Endothelial cell of umbilical vein (primary cell): Measurements from ENCODE around the gene PSME3IP1. TPM values are rescaled to one million over a fixed set of nuclear protein-coding genes. Genes with fewer than 3 reads are reported as not detected.

ENCODE experiments used
- BruUV-seq: library from RNA; stranded (reverse); fragments of 400-500 nt; replicated peaks from 2 replicates; lab custom pipeline; 2021; lab: Mats Ljungman, UMichigan
- CTCF ChIA-PET: fragments of 300-600, 350-600 bp; sonication (Branson Sonifier 250); formaldehyde crosslinking; loops from one replicate; lab custom pipeline; 2021; ENCODE audit warnings: antibody characterized with exemption, inconsistent platforms; lab: Charles Lee
- POLR2A ChIA-PET: fragments of 300-600, 350-600 bp; sonication (Branson Sonifier 250); formaldehyde crosslinking; loops from one replicate; lab custom pipeline; 2021; ENCODE audit warnings: antibody characterized with exemption, inconsistent platforms; lab: Charles Lee
- DNase-seq: peaks from one replicate; pipeline ENCODE4 v3.0.0-alpha.2; 2011; ENCODE audit warnings: low read depth, low spot score
- FAIRE-seq: peaks from 2 replicates; lab custom pipeline; 2011; peaks lifted over from hg19 to GRCh38; lab: Jason Lieb, UNC
- H2AFZ ChIP-seq: 2 replicates; pipeline ENCODE4 v1.6.0; 2012; ENCODE audit warnings: low read depth, low read length, control low read depth, inconsistent platforms
- H3K27ac ChIP-seq: 2 replicates; pipeline ENCODE4 v1.5.1; 2011; ENCODE audit warnings: low read depth, mild to moderate bottlenecking, control low read depth, low read length, moderate library complexity; ENCODE audit not compliant: insufficient read depth
- H3K27me3 ChIP-seq, 2 experiments: 2 replicates each; pipeline versions ENCODE4 v1.6.0 to v1.6.1; 2011; ENCODE audit warnings: low read length in 2 of 2, mixed read lengths in 1 of 2; ENCODE audit not compliant: control insufficient read depth in 2 of 2, insufficient read depth in 2 of 2
- H3K36me3 ChIP-seq, 2 experiments: 2 replicates in 1 of 2; 3 replicates in 1 of 2; pipeline ENCODE4 v1.5.1; 2011; ENCODE audit warnings: low read length in 2 of 2, mild to moderate bottlenecking in 1 of 2, moderate library complexity in 1 of 2; ENCODE audit not compliant: control insufficient read depth in 2 of 2, insufficient read depth in 2 of 2; ENCODE audit errors: extremely low read depth in 1 of 2
- H3K4me1 ChIP-seq: 3 replicates; pipeline ENCODE4 v1.5.1; 2011; ENCODE audit warnings: mild to moderate bottlenecking, low read length; ENCODE audit not compliant: control insufficient read depth, insufficient read depth; ENCODE audit errors: extremely low read depth
- H3K4me2 ChIP-seq: 2 replicates; pipeline ENCODE4 v1.6.1; 2011; ENCODE audit warnings: low read length, control low read depth, mixed read lengths; ENCODE audit not compliant: insufficient read depth
- H3K4me3 ChIP-seq, 3 experiments: fragments of 200-600 bp in 1 of 3; sonication (generic), shearing (Covaris generic) in 1 of 3; replicated peaks in 1 of 3; 2 replicates each; pipeline ENCODE4 v1.5.1; 2011 to 2016; ENCODE audit warnings: control low read depth in 3 of 3, low read length in 3 of 3, mild to moderate bottlenecking in 2 of 3, inconsistent platforms in 1 of 3, low read depth in 1 of 3, moderate library complexity in 1 of 3; ENCODE audit not compliant: insufficient read depth in 1 of 3
- H3K79me2 ChIP-seq: 2 replicates; pipeline ENCODE4 v1.6.0; 2012; ENCODE audit warnings: low read length, inconsistent platforms; ENCODE audit not compliant: control insufficient read depth, insufficient read depth
- H3K9ac ChIP-seq: replicated peaks from 2 replicates; pipeline ENCODE3; 2011; ENCODE audit warnings: low read length, control low read depth; ENCODE audit not compliant: insufficient read depth; ENCODE audit errors: extremely low read depth
- H3K9me1 ChIP-seq: replicated peaks from 3 replicates; pipeline ENCODE4 v1.6.0; 2011; ENCODE audit warnings: mild to moderate bottlenecking, low read length; ENCODE audit not compliant: control insufficient read depth, insufficient read depth; ENCODE audit errors: extremely low read depth
- H3K9me3 ChIP-seq: replicated peaks from 2 replicates; pipeline ENCODE4 v1.5.1; 2012; ENCODE audit warnings: low read length, inconsistent platforms; ENCODE audit not compliant: control insufficient read depth, insufficient read depth
- H4K20me1 ChIP-seq: replicated peaks from 2 replicates; pipeline ENCODE3; 2011; ENCODE audit warnings: mild to moderate bottlenecking, low read length; ENCODE audit not compliant: control insufficient read depth, insufficient read depth; ENCODE audit errors: extremely low read depth
- EZH2 ChIP-seq: IDR thresholded peaks from 2 replicates; pipeline ENCODE4 v1.6.1; 2012; ENCODE audit warnings: borderline replicate concordance, low read depth, mild to moderate bottlenecking, moderate library complexity, low read length, inconsistent platforms; ENCODE audit not compliant: severe bottlenecking
- FOS ChIP-seq: IDR thresholded peaks from 2 replicates; pipeline ENCODE4 v1.6.1; 2011; ENCODE audit warnings: mild to moderate bottlenecking, low read length, moderate library complexity, borderline replicate concordance; ENCODE audit not compliant: insufficient read depth
- GATA2 ChIP-seq: IDR thresholded peaks from 2 replicates; pipeline ENCODE4 v1.7.0; 2011; ENCODE audit warnings: low read depth, mild to moderate bottlenecking, moderate library complexity, mixed read lengths, low read length; ENCODE audit not compliant: insufficient read length, insufficient read depth
- JUN ChIP-seq: IDR thresholded peaks from 2 replicates; pipeline ENCODE4 v1.6.1; 2011; ENCODE audit warnings: borderline replicate concordance, low read depth; ENCODE audit not compliant: insufficient read length, insufficient read depth
- MYC ChIP-seq: IDR thresholded peaks from one replicate; pipeline ENCODE4 v1.6.1; 2011; ENCODE audit warnings: mild to moderate bottlenecking, low read depth, low read length
- POLR2A ChIP-seq: IDR thresholded peaks from 2 replicates; pipeline ENCODE4 v1.6.1; 2012; ENCODE audit warnings: low read depth, mild to moderate bottlenecking, control low read depth, low read length
- POLR2AphosphoS5 ChIP-seq: IDR thresholded peaks from 2 replicates; pipeline ENCODE4 v1.6.1; 2012; ENCODE audit warnings: low read depth, mild to moderate bottlenecking, control low read depth, low read length, moderate library complexity; ENCODE audit not compliant: insufficient read depth
- dilution Hi-C: fragments of 300-500 bp; cut with MboI; formaldehyde crosslinking; loops from one replicate; pipeline ENCODE4 v1.15.0; 2019; ENCODE audit warnings: low sequenced_read_pairs; ENCODE audit not compliant: extremely low pct_ligation_motif_present
- intact Hi-C: fragments of 100-400 bp; cut with micrococcal nuclease; formaldehyde crosslinking; loops from one replicate; pipeline ENCODE4 v1.10.0; 2022
- polyA plus RNA-seq, 4 experiments: library from polyadenylated mRNA; depleted of rRNA in 3 of 4; stranded (reverse) in 3 of 4; unstranded in 1 of 4; fragments of >200 nt; gene quantifications; 2 replicates each; pipeline versions ENCODE4 v1.2.1 to v1.2.3, GENCODE V29; 2011 to 2012; ENCODE audit warnings: missing spikeins in 1 of 4
- total RNA-seq: library from RNA; stranded (reverse); gene quantifications from 2 replicates; pipeline ENCODE4 v1.2.3, GENCODE V29; 2021
- TF ChIP-seq, protein P1 (sequence below): IDR thresholded peaks from 2 replicates; pipeline ENCODE4 v1.6.1; 2011; ENCODE audit not compliant: insufficient read depth, insufficient read length
- TF ChIP-seq, protein P2 (sequence below), 2 donors: IDR thresholded peaks; 1 replicate in 1 of 2; 2 replicates in 1 of 2; pipeline ENCODE4 v1.5.1; 2011; ENCODE audit warnings: low read length in 2 of 2, mild to moderate bottlenecking in 2 of 2, moderate library complexity in 2 of 2, control low read depth in 1 of 2, inconsistent platforms in 1 of 2, low read depth in 1 of 2; ENCODE audit not compliant: insufficient read depth in 1 of 2; ENCODE audit errors: extremely low read depth in 1 of 2

PSME3IP1 gene
- total and polyA plus RNA-seq, 2 donors (not counting 3 experiments of a cell fraction or from before 2014, with no cell fraction given) = 86.2 to 91.8 TPM

DNA sequence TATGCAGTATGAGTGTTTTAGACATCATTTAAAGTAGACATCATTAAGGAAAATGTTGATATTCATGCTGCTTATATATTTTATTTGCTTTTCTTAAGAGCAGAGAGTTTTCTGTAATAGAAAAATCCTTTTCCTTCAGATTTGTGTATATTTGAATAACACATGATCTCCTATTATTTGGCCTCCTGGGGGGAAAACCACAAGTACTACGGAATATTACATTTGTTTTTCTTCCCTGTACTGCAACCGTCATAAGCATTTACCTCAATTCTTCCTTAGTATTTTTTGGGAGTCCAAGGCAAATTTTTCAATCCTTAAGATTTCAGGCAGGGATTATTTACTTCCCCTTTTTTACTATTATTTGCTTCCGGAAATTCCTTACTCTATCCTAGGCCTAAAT lies 6.3 kb upstream of the PSME3IP1 start:
- no peak for FAIRE-seq
- H3K4me3 ChIP-seq = no peak overlapping the region
- no peak for TF ChIP-seq JUN
- TF ChIP-seq EZH2 = no peak
- no peak for TF ChIP-seq POLR2A
- TF ChIP-seq MYC = no peak
- TF ChIP-seq GATA2 = no peak
- TF ChIP-seq, protein P1, sequence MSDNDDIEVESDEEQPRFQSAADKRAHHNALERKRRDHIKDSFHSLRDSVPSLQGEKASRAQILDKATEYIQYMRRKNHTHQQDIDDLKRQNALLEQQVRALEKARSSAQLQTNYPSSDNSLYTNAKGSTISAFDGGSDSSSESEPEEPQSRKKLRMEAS = no peak
- TF ChIP-seq FOS = no peak
- TF ChIP-seq, protein P2, sequence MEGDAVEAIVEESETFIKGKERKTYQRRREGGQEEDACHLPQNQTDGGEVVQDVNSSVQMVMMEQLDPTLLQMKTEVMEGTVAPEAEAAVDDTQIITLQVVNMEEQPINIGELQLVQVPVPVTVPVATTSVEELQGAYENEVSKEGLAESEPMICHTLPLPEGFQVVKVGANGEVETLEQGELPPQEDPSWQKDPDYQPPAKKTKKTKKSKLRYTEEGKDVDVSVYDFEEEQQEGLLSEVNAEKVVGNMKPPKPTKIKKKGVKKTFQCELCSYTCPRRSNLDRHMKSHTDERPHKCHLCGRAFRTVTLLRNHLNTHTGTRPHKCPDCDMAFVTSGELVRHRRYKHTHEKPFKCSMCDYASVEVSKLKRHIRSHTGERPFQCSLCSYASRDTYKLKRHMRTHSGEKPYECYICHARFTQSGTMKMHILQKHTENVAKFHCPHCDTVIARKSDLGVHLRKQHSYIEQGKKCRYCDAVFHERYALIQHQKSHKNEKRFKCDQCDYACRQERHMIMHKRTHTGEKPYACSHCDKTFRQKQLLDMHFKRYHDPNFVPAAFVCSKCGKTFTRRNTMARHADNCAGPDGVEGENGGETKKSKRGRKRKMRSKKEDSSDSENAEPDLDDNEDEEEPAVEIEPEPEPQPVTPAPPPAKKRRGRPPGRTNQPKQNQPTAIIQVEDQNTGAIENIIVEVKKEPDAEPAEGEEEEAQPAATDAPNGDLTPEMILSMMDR (IDR thresholded peaks at IDR 0.05; ENCODE audit: extremely low read depth in 1 of 2, insufficient read depth in 1 of 2, low read depth in 1 of 2, low read length in 2 of 2) = no peak
- no peak for TF ChIP-seq POLR2AphosphoS5
- H3K79me2 ChIP-seq = peaks cover 89% of the 10 kb centered on the region
- H3K27me3 ChIP-seq = no peaks in the 10 kb centered on the region
- ChIA-PET CTCF (no interaction called here), POLR2A (no interaction called here)
- H3K36me3 ChIP-seq = peaks cover 0 to 3% of the 10 kb centered on the region in 2 experiments
- dilution Hi-C loops = no loop called here
- no peak for DNase-seq
- no peaks in the 10 kb centered on the region for H3K9me3 ChIP-seq
- H2AFZ ChIP-seq = no peak overlapping the region
- no peaks in the 10 kb centered on the region for H4K20me1 ChIP-seq
- H3K9ac ChIP-seq = no peak overlapping the region
- H3K27ac ChIP-seq = peak overlapping the region; percentile 12
- intact Hi-C loops = no loop called here
- H3K4me1 ChIP-seq = peaks cover 62% of the 10 kb centered on the region
- H3K4me2 ChIP-seq = peak overlapping the region; percentile 12
- no TSS peak for BruUV-seq
- H3K9me1 ChIP-seq = no peaks in the 10 kb centered on the region
